Hematopoietic multipotent progenitor cell treated with erythropoietin and hydrocortisone succinate and interleukin-3 and kit ligand, for 15 days (in vitro differentiated cells): ENCODE results near the gene STARD3NL.
"Not testable (repeated sequence)": the region's sequence is repeated elsewhere in the genome, so short reads cannot be mapped to it uniquely, and the experiment has no call there.

Experiments
- DNase-seq: peaks from one replicate; pipeline ENCODE4 v3.0.0-alpha.2; 2015; ENCODE audit warnings: low spot score

STARD3NL gene

DNA sequence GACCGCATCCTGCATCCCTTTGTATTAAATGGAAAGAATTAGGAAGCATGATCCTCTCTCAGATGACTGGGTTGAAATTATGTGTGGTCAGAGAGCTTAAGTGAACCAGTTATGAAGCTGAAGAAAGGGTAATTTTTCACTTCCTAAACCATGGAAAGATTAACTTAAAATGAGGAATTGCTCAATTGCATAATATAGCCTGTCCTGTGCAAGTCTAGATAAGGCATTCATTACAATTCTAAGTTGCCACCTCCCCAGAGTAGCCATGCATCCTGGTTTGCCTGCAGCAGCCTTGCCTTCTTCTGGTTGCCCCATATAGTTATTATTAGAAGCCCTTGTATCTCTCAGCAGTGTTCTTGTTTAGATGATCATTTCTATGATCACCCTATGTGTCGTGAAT lies 45.3 kb downstream of the STARD3NL start:
- DNase-seq, result no peak

DNA sequence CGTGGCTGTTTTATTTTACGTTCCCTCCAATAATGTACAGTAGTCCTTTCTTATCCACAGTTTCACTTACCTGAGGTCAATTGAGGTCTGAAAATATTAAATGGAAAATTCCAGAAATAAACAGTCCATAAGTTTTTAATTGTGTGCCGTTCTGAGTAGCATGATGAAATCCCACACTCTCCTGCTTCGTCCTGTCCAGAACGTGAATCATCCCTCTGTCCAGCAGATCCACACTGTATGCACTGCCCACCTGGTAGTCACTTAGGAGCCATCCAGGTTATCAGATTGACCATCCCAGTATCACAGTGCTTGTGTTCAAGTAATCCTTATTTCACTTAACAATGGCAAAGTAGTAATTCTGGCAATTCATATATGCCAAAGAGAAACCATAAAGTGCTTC lies 46.3 kb downstream of the STARD3NL start:
- no peak for DNase-seq

DNA sequence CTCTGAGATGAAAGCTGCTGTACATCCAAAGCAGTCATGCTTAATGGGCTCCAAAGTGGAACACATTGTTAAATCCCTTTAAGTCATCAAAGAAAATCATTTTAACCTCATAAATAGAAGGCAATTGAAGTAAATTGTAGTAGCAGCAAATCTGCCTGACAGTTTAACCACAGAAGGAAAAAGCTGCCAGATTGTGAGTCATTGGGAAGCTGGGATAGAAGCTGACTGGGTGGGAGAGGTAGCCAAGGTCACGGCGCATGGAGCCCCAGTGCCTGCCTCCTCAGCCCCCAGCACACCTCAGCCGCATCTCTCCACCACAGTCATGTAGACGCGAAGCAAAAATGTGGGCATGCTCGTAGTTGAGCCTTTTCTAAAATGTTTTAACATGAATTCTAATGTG lies 51.3 kb downstream of the STARD3NL start:
- no peak for DNase-seq

DNA sequence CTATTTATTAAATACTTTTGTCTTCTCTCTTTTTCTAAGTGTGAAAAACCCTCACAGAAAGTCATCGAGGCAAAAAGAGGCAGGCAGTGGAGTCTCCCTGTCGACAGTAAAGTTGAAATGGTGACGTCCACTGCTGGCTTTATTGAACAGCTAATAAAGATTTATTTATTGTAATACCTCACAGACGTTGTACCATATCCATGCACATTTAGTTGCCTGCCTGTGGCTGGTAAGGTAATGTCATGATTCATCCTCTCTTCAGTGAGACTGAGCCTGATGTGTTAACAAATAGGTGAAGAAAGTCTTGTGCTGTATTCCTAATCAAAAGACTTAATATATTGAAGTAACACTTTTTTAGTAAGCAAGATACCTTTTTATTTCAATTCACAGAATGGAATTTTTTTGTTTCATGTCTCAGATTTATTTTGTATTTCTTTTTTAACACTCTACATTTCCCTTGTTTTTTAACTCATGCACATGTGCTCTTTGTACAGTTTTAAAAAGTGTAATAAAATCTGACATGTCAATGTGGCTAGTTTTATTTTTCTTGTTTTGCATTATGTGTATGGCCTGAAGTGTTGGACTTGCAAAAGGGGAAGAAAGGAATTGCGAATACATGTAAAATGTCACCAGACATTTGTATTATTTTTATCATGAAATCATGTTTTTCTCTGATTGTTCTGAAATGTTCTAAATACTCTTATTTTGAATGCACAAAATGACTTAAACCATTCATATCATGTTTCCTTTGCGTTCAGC lies 52.0 kb downstream of the STARD3NL start:
- DNase-seq, result no peak

DNA sequence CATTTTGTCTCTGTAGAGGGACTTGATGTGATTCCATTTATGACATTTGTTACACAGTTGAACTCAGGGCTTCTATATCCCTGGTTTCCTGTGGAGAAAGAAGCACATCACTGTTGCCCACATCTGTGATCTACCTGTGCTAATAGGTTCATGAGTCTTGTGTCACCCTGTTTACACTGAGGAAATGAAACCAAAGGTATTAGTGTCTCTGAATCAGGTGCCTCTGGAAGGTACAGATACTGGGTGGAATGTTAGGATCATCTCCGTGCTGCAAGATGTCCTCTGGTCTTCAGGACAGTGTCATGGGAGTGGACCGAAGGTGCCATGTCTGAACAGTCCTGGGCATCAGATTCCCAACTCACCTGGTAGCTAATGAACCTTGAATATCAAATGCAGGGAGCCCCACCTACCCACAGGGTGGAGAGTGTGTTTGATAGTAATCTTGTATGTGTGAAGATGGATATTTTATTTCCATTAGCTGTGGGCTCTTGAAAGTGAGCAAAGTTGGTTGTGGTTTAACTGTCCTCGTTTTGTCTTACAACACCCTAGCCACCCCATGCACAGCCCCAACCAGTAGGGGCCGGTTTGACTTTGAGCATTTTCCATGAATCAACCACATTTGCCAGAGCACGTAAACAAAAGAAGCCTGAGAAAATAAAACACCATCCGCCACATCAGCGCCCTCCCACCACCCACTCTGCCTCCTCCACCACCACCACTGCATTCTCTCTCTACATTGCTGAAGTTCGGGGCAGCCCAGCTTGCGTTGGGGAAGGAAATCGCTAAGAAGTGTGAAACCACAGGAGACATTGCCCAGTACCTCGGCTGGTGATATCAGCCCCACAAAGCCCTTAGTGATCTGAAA lies 54.7 kb downstream of the STARD3NL start:
- no peak for DNase-seq

DNA sequence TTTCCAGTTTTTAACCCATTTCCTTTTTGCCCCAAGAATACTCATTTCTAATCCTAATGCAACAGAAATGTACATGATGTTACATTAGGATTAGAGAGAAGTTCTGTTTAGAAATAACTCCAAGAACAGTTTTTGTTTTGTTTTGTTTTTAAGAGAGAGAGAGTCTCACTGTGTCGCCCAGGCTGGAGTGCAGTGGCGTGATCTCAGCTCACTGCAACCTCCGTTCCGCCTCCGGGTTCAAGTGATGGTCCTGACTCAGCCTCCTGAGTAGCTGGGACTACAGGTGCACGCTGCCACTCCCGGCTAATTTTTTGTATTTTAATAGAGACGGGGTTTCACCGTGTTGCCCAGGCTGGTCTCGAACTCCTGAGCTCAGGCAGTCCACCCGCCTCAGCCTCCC lies 56.7 kb downstream of the STARD3NL start:
- not testable (repeated sequence) for DNase-seq

DNA sequence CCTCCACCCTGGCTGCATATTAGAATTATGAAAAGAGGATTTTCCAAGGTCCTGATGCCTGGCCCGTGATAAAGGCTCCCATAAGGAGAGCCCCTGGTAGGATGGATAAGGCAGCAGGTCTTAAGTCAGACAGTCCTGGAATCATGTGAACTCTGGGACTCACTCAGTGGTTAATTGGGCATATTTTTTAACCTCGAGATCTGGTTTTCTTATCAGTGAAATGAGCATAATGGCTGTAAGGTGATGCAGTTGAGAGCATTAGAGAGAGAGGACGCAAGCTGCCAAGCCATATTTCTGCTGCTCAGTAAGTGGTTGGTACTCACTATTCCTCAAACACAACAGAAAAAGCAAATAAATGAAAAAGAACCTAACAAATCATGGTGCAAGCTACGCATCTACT lies 57.6 kb downstream of the STARD3NL start:
- DNase-seq, result no peak

DNA sequence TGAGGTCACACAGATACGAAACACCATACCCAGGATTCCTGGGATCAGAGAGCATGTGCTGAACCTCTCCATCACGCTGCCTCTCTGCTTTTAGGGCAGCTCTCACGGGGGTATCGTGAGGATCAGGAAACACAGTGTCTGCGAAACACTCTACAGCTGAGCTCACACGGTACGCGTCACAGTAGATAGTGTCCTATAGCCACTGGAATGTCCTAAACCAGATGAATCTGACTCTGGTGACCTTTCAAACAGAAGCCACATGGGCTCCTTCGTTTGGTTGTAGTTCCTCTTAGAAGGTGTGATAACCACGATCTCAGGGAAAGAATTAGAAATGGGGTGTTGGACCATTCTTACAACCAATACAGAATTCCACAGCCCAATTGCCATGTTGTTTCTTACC lies 61.1 kb downstream of the STARD3NL start:
- DNase-seq, result not testable (repeated sequence)

DNA sequence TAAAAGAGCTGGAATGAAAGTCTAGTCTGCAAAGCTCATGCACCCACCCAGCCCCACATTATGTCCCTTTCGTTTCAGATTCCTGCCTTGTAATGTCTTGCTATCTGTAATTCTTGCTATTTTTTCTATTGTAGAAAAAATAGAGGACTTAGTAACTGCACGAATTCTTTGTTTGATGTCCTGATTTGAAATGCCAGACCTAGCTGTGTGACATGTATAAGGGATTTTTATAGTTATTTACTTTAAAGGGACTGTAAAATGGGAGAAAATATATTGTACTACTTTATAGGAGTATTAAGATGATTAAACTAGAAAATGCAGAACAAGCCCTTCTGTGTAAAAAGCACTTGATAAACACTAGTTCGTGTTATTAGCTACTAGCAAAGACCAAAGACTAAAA lies 63.0 kb downstream of the STARD3NL start:
- DNase-seq, result no peak

DNA sequence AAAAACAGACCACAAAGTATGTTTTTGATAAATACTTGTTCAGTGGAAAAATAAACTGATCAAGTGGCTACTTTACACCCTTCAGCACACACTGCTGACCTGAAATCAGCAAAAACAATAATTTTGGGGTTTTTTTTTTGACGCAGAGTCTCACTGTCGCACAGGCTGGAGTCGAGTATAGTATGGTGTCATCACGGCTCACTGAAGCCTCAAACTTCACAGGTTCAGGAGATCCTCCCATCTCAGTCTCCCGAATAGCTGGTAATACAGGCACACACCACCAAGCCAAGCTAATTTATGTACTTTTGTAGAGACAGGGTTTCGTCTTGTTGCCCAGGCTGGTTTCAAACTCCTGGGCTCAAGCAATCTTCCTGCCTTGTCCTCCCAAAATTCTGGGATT lies 64.8 kb downstream of the STARD3NL start:
- no peak for DNase-seq

DNA sequence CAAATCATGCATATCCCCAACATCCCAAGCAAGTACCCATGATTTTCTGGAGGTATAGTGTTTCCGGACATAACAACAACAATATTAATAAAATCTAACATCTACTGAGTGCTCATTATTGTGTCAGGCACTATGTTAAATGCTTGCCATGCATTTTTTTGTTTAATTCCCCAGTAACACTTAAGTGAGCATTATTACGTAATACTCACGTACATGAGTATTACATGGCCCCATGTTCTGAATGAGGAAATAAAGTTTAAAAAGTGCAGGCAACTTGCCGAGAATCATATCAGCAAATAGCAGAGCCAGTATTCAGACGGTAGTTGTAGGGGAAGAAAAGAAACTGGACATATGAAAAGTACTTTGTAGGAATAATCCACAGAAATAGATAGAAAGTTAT lies 65.3 kb downstream of the STARD3NL start:
- not testable (repeated sequence) for DNase-seq

DNA sequence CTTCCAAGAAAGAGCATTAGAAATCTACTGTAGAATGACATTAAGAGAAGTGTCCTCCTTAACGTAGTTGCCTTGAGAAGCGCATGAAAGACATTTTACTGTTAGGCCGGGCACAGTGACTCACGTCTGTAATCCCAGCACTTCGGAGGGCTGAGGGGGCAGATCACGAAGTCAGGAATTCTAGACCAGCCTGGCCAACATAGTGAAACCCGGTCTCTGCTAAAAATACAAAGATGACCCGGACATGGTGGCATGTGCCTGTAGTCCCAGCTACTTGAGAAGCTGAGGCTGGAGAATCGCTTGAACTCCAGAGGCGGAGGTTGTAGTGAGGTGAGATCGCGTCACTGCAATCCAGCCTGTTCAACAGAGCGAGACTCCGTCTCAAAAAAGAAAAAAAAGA lies 66.5 kb downstream of the STARD3NL start:
- no peak for DNase-seq

DNA sequence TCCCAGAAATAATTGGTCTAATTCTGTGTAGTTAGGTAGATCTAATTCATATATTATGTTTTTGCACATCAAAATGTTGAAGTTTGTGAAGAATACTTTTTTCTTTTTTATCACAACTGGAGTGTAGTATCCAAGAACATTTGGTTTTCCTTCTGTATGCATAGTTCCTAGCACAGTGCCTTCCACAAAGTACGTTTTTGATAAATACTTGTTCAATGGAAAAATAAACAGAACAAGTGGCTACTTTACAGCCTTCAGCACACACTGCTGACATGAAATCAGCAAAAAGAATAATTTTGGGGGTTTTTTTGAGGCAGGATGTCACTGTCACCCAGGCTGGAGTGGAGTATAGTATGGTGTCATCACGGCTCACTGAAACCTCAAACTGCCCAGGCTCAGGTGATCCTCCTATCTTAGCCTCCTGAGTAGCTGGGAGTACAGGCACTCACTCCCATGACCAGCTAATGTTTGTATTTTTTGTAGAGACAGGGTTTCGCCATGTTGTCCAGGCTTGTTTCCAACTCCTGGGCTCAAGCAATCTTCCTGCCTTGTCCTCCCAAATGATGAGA lies 67.4 kb downstream of the STARD3NL start:
- DNase-seq, result no peak

DNA sequence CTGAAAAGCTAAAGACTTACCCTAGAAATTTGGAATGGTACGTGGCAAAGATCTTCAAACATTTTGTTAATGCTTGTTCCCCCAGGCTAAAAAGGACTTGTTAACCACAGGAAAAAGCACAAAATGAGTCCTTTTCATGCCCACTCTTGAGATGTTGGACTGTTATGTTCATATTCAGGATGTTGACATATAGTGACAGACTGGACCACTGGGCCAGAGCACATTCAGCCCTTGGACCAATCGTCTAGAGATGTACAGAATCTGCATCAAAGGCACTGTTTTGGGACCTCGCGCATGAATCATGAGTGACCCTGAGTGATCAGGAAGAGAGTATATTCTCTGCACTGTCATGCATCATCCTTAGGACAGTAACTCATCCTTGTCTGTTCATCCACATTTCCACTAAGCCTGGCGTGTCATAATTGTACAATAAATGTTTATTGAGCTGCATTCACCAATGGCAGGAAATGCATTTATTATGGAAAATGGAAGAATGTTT lies 70.1 kb downstream of the STARD3NL start:
- DNase-seq, result no peak

DNA sequence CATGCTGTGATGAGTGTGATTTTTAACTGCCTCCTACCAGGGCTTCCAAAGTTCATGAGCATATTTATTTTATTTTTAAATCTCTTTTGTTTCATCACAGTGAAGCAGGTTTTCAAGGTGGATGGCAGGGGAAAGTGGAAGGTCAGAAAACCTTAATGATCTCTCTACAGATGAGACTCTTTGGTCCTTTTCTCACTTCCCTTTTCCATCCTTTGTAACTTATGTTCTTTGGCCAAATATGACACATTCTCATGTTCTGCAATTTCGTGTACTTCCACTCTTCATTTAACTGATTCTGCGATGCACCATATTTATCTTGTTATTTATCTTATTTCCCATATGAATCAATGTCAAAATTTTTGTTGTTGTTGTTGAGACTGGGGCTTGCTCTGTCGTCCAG lies 71.8 kb downstream of the STARD3NL start:
- DNase-seq, result not testable (repeated sequence)

DNA sequence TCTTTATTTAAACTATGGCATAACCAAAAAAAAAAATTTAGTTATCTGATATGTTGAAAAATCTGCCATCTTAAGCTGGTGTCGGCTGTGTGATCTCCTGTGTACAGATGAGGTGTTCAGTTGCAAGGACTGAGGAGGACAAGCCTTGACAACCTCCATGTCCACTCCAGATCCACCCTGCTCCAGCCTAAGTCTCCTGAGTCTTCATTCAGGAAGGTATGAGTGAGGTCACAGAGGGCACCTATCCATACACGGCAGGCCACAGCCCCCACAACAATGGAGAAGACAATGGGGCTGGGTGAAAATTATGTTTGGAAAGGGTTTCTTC lies 79.3 kb downstream of the STARD3NL start:
- DNase-seq, result no peak

DNA sequence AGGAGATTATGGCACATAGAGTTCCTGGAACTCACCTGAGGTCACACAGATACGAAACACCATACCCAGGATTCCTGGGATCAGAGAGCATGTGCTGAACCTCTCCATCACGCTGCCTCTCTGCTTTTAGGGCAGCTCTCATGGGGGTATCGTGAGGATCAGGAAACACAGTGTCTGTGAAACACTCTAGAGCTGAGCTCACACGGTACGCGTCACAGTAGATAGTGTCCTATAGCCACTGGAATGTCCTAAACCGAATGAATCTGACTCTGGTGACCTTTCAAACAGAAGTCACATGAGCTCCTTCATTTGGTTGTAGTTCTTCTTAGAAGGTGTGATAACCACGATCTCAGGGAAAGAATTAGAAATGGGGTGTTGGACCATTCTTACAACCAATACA lies 81.1 kb downstream of the STARD3NL start:
- not testable (repeated sequence) for DNase-seq

DNA sequence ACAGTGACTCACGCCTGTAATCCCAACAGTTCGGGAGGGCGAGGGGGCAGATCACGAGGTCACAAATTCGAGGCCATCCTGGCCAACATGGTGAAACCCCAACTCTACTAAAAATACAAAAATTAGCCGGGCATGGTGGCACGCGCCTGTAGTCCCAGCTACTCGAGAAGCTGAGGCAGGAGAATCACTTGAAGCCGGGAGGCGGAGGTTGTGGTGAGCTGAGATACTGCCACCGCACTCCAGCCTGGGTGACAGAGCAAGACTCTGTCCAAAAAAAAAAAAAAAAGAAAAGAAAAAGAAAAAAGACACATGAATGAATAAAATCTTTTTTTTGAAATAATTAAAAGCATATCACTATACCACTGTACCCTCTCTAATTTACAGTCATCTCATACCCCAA lies 83.6 kb downstream of the STARD3NL start:
- not testable (repeated sequence) for DNase-seq

DNA sequence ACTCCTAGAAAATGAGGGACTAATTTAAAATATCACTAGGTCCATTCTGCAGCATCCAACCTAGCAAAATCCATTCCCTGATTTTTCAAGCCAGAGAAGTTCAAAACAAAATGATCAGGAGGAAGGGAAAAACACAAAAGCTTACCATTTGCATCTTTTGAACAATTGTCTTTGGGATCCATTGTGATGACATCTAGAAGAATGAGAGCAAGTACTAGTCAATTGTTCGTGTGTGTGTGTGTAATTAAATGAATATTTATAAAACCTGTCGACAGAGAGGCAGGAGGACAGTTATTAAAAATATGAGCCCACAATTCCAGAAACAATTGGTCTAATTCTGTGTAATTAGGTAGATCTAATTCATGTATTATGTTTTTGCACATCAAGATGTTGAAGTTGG lies 84.0 kb downstream of the STARD3NL start:
- not testable (repeated sequence) for DNase-seq

DNA sequence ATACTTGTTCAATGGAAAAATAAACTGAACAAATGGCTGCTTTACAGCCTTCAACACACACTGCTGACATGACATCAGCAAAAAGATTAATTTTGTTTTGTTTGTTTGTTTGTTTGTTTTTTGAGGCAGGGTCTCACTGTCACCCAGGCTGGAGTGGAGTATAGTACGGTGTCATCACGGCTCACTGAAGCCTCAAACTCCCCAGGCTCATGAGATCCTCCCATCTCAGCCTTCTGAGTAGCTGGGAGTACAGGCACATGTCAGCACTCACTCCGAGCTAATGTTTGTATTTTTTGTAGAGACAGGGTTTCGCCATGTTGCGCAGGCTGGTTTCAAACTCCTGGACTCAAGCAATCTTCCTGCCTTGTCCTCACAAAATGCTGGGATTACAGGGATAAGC lies 84.5 kb downstream of the STARD3NL start:
- no peak for DNase-seq

DNA sequence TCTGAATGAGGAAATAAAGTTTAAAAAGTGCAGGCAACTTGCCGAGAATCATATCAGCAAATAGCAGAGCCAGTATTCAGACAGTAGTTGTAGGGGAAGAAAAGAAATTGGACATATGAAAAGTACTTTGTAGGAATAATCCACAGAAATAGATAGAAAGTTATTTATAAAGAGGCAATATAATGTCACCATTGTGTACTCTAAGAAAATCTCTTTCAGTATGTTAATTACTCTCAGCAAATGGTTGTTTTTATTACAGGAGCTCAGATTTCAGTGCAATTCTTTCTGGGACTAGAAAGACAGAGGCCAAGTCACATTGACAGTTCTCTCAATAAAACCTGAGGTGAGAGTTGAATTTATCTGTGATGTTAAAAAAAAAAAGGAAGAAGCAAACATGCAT lies 85.2 kb downstream of the STARD3NL start:
- DNase-seq, result not testable (repeated sequence)

DNA sequence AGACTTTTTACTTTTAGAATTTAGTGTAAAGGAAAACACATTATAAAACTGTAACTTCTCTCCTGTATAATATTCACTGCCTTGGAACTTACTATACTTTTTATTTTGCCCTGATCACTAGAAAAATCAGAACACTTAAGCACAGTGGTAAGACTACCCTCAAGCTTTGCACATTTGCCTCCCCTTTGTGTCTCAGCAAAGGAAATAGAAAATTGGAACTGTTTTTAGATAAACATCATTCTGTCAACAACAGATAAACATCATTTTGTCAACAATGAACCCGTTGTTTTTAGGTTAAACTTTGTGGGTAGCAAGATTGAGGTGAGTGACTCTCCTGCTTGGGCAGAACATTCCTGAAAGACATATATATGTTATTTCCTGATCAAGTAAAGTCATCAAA lies 86.6 kb downstream of the STARD3NL start:
- not testable (repeated sequence) for DNase-seq

DNA sequence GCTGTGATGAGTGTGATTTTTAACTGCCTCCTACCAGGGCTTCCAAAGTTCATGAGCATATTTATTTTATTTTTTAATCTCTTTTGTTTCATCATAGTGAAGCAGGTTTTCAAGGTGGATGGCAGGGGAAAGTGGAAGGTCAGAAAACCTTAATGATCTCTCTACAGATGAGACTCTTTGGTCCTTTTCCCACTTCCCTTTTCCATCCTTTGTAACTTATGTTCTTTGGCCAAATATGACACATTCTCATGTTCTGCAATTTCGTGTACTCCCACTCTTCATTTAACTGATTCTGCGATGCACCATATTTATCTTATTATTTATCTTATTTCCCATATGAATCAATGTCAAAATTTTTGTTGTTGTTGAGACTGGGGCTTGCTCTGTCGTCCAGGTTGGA lies 87.9 kb downstream of the STARD3NL start:
- not testable (repeated sequence) for DNase-seq
